Superior temporal gyrus (tissue), 1 donor: ENCODE measurements around the gene CCSAP.

ENCODE experiments used
- DNase-seq: peaks from one replicate; pipeline ENCODE4 v3.0.0-alpha.2; 2016; ENCODE audit errors: extremely low spot score

CCSAP gene

DNA sequence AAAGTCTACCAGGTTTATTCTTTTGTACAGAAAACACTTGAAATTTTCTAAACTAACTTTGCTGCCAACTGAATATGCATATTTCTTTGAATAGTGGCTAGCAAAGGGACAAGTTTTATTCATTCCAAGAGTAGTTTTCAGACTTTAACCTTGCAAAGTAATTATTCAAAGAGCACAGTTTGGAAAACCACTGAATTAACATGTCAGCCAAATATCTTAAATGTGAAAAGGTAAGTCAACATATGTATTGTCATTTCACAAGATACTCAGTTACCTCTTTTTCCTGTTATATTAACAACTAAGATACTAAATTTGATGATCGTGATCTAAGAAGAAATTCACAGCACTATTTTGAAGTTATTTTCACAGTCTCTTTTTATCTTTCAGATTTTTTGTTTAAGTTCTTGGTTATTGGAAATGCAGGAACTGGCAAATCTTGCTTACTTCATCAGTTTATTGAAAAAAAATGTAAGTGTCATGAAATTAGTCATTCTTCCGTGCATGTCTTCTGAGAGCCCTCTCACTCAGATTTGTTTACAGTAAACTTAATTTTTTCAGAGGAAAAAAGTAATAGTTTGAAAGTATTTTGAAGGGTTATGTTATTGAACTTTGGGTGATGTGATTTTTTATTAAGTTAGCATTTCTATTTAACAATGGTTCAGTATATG, 56.6 kb downstream of the CCSAP start:
- no peak for DNase-seq

- DNase-seq = no peak
These were observed 57.4 kb downstream of the CCSAP start for GRCh38 chr1:229285440-229285839.

GRCh38 chr1:229284887-229285286, 58.0 kb downstream of the CCSAP start:
- DNase-seq = no peak

GRCh38 chr1:229283183-229283611, 59.6 kb downstream of the CCSAP start:
- no peak for DNase-seq

DNA sequence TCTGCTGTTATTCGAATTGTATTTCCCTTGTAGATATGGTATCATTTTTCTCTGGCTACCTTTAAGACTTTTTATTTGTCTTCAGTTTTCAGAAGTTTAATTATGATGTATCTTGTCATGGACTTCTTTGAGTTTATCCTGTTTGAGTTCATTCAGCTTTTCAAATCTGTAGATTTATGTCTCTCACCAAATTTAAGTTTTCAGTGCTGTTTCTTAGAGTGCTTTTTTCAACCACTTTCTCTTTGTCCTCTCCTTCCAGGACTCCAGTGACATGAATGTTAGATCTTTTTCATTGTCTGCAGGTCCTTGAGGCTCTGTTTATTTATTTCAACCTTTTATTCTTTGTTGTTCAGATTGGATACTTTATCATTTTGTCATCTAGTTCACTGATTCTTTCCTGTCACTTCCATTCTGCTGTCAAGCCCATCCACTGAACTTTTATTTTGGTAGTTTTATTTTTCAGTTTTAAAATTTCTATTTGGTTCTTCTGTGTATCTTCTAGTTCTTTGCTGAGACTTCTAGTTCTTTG, 60.5 kb downstream of the CCSAP start:
- DNase-seq = no peak

DNA sequence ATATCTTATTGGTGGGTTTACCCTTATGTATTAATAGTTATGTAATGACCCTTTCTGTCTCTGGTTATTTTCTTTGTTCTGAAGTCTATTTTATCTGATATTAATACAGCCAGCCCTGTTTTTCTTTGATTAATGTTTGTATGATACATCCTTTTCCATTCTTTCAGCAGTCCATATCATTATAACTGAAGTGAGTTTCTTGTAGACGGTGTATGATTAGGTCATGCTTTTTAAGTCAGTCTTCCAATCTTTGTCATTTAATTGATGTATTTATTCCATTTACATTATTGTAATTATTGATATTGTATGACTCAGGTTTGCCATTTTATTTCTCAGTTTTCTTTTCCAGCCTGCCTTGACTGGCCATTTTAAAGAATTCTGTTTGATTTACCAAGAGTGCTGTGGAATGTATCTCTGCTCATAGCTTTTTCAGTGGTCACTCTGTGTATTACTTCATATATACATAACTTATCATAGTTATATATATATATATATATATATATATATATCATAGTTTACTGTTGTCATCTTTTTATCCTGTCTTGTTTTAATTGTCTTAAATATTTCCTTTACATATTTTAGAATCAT, 61.4 kb downstream of the CCSAP start:
- DNase-seq = no peak

- no peak for DNase-seq
These were observed 61.9 kb downstream of the CCSAP start for GRCh38 chr1:229280921-229281320.

GRCh38 chr1:229280037-229280828, 62.6 kb downstream of the CCSAP start:
- no peak for DNase-seq

GRCh38 chr1:229279242-229279641, 63.6 kb downstream of the CCSAP start:
- DNase-seq = no peak

DNA sequence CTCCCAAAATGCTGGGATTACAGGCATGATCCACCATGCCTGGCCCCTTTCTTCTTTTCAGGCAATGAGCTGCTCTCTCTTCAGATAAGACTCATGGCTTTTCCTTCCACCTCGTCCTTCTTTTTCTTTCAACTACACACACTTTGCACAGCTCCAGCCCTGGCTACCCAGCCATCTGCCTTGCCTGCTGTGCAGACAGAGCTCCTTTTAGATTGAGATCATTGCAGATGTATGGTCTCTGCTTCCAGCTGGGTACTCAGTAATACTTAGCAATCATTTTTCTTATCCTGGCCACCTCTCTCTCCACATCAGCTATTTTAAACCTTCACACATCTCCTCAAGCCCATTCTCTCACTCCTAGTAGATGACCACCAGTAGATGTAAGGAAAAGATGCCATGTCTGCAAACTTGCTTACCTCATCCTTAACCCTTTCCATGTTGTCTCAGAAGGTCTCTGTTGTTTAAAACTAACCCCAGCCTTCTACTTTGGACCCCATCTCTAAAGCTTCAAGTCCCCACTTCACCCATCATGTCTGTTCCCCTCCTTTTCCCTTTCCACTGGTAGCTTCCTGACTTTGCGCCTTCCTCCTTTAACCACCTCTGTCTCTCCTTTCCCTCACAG, 64.6 kb downstream of the CCSAP start:
- no peak for DNase-seq

- no peak for DNase-seq
These were observed 67.8 kb downstream of the CCSAP start for GRCh38 chr1:229275005-229275404.

- DNase-seq = no peak
These were observed 69.2 kb downstream of the CCSAP start for GRCh38 chr1:229273507-229274232.

DNA sequence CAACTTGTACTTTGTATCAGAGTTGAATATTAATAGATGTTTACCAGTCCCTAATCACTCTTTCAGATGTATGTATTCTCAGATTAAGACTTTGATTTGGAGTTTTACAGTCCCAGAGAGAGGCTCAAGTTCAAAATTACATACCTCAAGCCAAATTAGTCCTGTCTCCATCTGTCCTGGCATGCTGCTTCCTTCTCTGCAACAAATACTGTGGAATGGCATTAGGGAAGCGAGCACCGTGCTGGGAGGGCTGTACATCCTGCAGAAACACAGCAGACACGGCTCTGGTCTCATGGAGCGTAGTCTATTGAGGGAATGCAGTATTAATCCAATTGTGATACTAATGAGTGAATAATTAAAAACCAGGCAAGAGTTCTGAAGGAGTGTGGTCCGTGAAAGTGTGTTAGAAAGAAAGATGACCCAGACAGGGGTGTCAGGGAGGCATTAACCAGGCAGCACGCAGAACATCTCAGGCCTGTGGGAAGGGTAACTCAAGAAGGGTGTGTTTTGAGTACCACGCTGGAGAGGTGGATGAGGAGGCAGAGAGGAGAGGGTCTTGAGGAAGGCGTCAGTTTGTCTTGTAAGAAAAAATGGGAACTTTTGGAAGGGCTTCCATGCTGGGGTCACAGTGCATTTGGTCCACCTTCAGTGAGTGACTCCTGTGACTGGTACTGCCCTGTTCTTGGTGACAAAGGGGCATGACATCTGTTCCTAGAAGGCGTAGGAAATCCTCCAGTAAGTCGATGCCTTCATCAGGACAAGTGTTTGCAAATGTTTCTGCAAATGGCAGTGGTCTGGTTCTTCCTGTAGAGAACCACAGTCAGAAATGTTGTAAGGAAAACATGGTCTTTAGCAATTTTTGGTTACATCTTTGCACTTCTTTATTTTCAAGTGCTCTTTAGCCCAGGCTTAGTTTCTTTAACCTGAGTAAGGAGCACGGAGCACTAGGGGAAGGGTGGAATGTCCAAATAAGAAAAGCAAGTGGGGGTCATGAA, 70.4 kb downstream of the CCSAP start:
- DNase-seq = peak; percentile 35

GRCh38 chr1:229271448-229272159, 71.2 kb downstream of the CCSAP start:
- DNase-seq = peak; percentile 66
